Activated CD4-positive, alpha-beta T cell treated with anti-CD3 and anti-CD28 coated beads, Interleukin-2, amount 50 U/mL, for 4 hours (primary cell): ENCODE data around the gene TBC1D5.
"Not testable (repeated sequence)": the region's sequence is repeated elsewhere in the genome, so short reads cannot be mapped to it uniquely, and the experiment has no call there.

Experiments used
- DNase-seq, 2 experiments: peaks; one replicate each; pipeline ENCODE4 v3.0.0-alpha.2; 2020

The TBC1D5 gene

GRCh38 chr3:17640466-17640865 is 102.0 kb downstream of the TBC1D5 start:
- DNase-seq = no peak

GRCh38 chr3:17639765-17640164 is 102.7 kb downstream of the TBC1D5 start:
- DNase-seq = no peak

GRCh38 chr3:17639257-17639656 is 103.2 kb downstream of the TBC1D5 start:
- no peak for DNase-seq

GRCh38 chr3:17638356-17638755 is 104.1 kb downstream of the TBC1D5 start:
- no peak for DNase-seq

GRCh38 chr3:17635675-17636074 is 106.8 kb downstream of the TBC1D5 start:
- not testable (repeated sequence) for DNase-seq

GRCh38 chr3:17634964-17635363 is 107.5 kb downstream of the TBC1D5 start:
- DNase-seq = no peak

- no peak for DNase-seq
These were observed 108.2 kb downstream of the TBC1D5 start for GRCh38 chr3:17634201-17634600.

- no peak for DNase-seq
These were observed 109.9 kb downstream of the TBC1D5 start for GRCh38 chr3:17632401-17633100.

- DNase-seq = no peak
These were observed 110.8 kb downstream of the TBC1D5 start for GRCh38 chr3:17631609-17632008.

GRCh38 chr3:17629400-17629799 is 113.0 kb downstream of the TBC1D5 start:
- DNase-seq = no peak

GRCh38 chr3:17626395-17626794 is 116.0 kb downstream of the TBC1D5 start:
- DNase-seq = no peak

GRCh38 chr3:17625133-17625532 is 117.3 kb downstream of the TBC1D5 start:
- no peak for DNase-seq

GRCh38 chr3:17623464-17623863 is 119.0 kb downstream of the TBC1D5 start:
- DNase-seq = no peak

GRCh38 chr3:17619968-17620367 is 122.5 kb downstream of the TBC1D5 start:
- no peak for DNase-seq

GRCh38 chr3:17613017-17613416 is 129.4 kb downstream of the TBC1D5 start:
- DNase-seq = not testable (repeated sequence)

GRCh38 chr3:17607905-17608304 is 134.5 kb downstream of the TBC1D5 start:
- DNase-seq = no peak

GRCh38 chr3:17605934-17606333 is 136.5 kb downstream of the TBC1D5 start:
- DNase-seq = no peak

- no peak for DNase-seq
These were observed 137.4 kb downstream of the TBC1D5 start for GRCh38 chr3:17605032-17605431.

- DNase-seq = no peak
These were observed 140.3 kb downstream of the TBC1D5 start for GRCh38 chr3:17602126-17602525.

GRCh38 chr3:17592956-17593355 is 149.5 kb downstream of the TBC1D5 start:
- DNase-seq = no peak

- DNase-seq = no peak
These were observed 152.0 kb downstream of the TBC1D5 start for GRCh38 chr3:17590465-17590864.

- DNase-seq = no peak
These were observed 152.5 kb downstream of the TBC1D5 start for GRCh38 chr3:17589888-17590287.

GRCh38 chr3:17588422-17588821 is 154.0 kb downstream of the TBC1D5 start:
- no peak for DNase-seq

- DNase-seq = no peak
These were observed 156.8 kb downstream of the TBC1D5 start for GRCh38 chr3:17585394-17586325.
